Limb (tissue), 2 donors: ENCODE results near the gene OR6C68.
"Not testable (repeated sequence)": the region's sequence is repeated elsewhere in the genome, so short reads cannot be mapped to it uniquely, and the experiment has no call there.

Experiments
- DNase-seq, 2 donors: peaks; one replicate each; pipeline ENCODE4 v3.0.0-alpha.2; 2016; ENCODE audit errors: extremely low spot score in 2 of 2

Gene OR6C68

DNA sequence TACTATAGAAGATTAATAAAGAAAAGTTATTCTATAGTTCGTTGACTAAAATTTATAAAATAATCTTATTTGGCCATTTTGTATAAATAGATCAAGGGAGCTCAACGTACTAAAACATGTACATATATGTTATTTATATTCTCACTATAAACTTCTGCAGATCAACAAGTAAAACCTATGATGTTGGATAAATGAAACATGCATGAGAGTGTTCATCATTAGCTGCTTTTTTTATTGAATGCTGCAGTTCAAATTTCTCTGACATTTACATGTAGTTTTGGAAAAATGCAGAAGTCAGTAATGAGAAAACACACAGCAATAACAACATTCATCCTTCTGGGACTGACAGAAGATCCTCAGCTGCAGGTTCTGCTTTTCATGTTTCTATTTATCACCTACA, at the start of gene OR6C68:
OR6C68 (plus strand) TSS at position 301 of the 400 bp plus-strand sequence; CDS start at position 301, 0 bp downstream.
- no peak for DNase-seq

DNA sequence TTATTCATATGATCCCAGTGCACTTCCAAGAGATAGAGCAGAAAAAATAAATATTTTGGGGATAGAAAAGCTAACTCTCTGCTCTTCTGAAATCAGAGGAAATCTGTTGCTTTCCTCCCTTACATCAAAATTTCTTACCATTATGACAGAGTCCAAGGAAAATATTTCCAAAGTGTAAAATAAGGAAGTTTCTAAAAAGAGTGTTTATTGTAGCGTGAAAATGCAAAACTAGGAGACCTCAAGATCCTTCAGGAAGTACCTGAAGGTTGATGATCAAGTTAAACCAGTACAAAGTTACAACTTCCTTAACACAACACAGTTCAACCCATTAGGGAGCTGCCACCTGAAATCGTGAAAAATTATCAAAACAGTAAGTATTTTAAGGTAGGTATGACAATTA, 48.4 kb upstream of the OR6C68 start, which contains the start of gene OR6C2:
OR6C2 (plus strand) TSS at position 301 of the 400 bp plus-strand sequence. CDS start 8,138 bp downstream, outside the sequence.
- DNase-seq = no peak

DNA sequence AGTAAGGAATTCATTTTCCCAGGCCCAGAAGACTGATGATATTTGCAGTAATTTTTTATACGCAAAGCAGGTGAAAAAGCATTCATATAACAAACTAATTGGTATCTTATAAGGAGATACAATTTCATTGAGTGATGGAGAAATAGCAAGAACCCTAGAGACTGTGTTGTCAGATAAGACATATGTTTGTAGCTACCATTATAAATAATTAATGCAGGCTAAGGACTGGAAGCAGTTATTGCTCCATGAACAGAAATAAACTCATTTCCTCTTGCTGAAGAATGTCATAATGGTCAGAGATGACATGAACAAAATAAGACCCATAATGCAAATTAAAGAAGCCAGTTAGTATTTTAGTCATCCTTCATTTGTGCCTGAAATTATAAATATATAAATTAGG, 46.8 kb upstream of the OR6C68 start:
- no peak for DNase-seq

DNA sequence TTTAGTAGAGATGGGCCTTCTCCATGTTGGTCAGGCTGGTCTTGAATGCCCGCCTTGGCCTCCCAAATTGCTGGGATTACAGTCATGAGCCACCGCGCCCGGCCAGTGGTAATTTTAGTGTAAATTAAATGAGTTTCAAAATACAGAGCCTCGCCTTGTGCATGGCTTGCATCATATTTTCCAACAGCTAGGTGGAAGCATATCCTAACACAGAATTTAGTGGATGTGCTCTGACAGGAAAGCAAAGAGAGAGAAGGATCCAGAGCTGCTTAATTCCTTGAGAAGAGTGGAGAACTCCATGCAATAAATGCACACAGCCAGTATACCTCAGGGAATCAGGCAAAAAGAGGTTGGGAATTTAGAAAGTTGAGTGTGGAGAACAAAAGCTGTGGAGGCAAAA, 45.9 kb upstream of the OR6C68 start:
- no peak for DNase-seq

DNA sequence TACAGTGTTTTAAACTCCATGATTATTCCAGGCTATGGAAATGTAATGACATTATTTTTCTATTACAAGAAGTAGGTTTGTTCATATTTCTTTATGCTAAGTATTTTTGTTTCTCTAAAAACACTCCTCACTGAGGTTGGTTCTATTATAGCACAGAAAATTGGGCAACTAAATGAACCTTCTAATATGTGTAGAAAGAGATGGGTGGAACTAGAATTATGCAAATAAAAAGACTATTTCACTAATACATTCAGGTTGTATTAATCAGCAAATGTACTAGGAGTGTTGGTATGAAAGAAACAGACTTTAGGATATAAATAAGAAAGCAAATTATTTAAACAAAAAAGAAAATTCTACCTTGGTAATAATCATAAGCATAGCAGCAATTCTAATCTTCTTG, 43.4 kb upstream of the OR6C68 start:
- DNase-seq = no peak

GRCh38 chr12:55464926-55465325, 27.3 kb upstream of the OR6C68 start:
- DNase-seq = not testable (repeated sequence)

- no peak for DNase-seq
Measured at GRCh38 chr12:55467836-55468235, 24.3 kb upstream of the OR6C68 start.

DNA sequence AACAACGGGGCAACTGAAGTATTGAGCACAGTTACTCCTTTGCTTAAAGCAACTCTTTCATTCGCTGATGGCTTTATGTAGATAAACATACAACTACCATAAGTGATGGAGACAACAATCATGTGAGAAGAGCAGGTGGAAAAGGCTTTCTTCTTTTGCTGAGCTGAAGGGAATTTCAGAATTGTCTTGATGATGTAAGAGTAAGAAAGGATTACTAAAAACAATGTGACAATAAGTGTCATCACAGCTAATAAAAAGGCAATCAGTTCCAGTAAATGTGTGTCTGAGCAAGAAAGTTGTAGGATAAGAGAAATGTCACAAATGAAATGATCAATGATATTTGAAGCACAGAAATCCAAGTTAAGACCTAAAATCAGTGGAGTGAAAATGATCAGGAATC, 22.9 kb upstream of the OR6C68 start:
- DNase-seq = no peak

GRCh38 chr12:55470088-55470829, 21.9 kb upstream of the OR6C68 start, which contains the start of gene OR6C70:
Gene OR6C70, minus strand, starts transcription at chr12:55470138. Its CDS starts 0 bp downstream, at chr12:55470138.
- DNase-seq = no peak

DNA sequence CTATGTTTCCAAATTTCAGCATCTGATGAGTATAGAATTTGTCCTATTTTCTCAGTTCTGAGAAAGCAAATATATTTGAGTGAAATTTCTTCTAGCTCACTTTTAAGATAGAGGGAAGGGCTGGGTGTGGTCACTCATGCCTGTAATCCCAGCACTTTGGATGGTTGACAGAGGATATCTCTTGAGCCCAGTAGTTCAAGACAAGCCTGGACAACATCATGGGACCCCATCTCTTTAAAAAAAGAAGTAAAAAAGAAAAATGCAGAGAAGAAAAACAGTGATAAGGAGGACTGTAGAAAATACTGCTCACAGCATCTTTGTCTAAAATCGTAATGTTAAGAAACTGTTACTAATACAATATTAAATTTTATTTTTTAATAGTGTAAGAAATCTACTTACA, 19.9 kb upstream of the OR6C68 start:
- DNase-seq = no peak

DNA sequence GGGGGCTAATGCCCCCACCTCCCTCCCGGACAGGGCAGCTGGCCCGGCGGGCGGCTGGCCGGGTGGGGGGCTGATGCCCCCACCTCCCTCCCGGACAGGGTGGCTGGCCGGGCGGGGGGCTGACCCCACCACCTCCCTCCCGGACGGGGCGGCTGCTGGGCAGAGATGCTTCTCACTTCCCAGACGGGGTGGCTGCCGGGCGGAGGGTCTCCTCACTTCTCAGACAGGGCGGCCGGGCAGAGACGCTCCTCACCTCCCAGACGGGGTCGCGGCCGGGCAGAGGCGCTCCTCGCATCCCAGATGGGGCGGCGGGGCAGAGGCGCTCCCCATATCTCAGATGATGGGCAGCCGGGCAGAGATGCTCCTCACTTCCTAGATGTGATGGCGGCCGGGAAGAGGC, 13.0 kb upstream of the OR6C68 start:
- DNase-seq = not testable (repeated sequence)

GRCh38 chr12:55484284-55484683, 7.9 kb upstream of the OR6C68 start:
- DNase-seq = not testable (repeated sequence)

DNA sequence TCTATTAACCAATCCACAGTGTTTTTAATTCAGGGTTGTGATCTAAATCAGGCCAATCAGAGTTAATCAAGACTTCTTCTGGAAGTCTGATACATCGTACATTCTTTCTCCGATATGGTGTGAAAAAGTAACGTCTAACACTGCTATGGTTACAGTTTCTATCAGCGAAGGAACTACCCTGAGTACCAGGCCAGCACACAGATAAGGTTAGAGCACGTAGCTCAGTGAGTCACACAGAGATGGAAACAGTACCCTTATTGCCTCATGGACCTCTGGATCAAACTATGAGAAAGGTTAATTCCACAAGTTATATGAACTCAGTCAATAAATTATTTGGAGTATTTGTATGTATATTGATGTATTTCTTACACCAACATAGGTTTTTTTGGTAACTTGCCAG, 3.3 kb downstream of the OR6C68 start:
- DNase-seq = no peak

DNA sequence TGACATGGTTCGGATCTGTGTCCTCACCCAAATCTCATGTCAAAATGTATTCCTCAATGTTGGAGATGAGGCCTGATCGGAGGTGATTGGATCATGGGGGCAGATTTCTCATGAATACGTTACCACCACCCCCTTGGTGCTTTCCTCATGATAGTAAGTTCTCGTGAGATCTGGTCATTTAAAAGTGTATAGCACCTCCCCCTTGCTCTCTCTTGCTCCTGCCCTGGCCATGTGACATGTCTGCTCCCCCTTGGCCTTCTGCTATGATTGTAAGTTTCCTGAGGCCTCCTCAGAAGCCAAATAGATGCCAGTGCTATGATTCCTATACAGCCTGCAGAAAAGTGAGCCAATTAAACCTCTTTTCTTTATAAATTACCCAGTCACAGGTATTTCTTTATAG, 7.1 kb downstream of the OR6C68 start:
- DNase-seq = no peak

DNA sequence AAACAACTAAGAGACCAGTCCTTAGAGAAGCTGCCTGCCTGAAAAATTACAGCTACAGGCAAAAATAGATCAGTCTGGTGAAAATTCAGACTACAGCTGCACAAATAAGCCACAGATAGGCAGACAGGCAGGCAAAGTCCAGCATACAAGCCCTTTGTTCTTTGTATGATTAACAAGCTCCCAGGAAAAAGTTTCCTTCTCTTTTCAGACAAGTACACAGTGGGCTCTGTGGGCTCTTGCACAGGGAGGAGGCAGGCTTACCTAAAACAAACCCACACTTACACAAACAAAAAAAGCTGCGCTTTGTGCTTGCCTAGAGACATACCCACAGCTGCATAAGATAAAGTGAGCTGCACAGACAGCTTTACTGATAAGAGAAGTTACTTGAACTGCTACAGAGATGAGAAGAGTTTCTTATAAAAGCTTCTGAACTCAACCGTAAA, 7.7 kb downstream of the OR6C68 start:
- DNase-seq = no peak

GRCh38 chr12:55501601-55502000, 9.4 kb downstream of the OR6C68 start:
- DNase-seq = no peak

- no peak for DNase-seq
Measured at GRCh38 chr12:55515696-55516095, 23.5 kb downstream of the OR6C68 start.

DNA sequence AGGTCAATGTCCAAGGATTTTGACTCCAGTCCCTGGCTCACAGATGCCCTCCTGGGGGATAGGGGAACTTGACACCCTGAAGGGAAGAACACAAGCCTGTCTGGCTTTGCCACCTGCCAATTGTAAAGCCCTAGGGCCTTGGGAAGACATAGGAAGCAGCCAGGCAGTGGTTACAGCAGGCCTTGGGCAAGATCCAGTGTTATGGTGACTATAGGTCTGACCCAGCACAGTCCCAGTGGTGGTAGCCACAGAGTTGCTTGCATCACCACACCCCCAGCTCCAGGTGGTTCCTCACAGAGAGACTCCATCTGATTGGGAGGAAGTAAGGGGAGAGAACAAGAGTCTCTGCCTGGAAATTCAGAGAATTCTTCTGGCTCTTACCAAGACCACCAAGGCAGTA, 24.2 kb downstream of the OR6C68 start:
- no peak for DNase-seq
